GM12878 (cell line): ENCODE results near the gene GPR108. TPM values are rescaled to one million over a fixed set of nuclear protein-coding genes. Genes with fewer than 3 reads are reported as not detected.

Source experiments
- ATAC-seq: fragments of 200-7000 bp; cut with Tn5 transposase; 3 replicates; pipeline ENCODE4 v1.9.1; 2020; ENCODE audit warnings: mild to moderate bottlenecking, moderate library complexity
- BruUV-seq: library from RNA; stranded (reverse); fragments of 400-500 nt; replicated peaks from 2 replicates; lab custom pipeline; 2021; lab: Mats Ljungman, UMichigan
- CTCF ChIA-PET: fragments of 300-600 bp; sonication (Branson Sonifier 250); formaldehyde crosslinking; extraction: SDS; loops from one replicate; lab custom pipeline; 2021; ENCODE audit warnings: inconsistent platforms; lab: Yijun Ruan, JAX
- POLR2A ChIA-PET: fragments of 350-600 bp; formaldehyde crosslinking; extraction: SDS; loops from one replicate; lab custom pipeline; 2021; ENCODE audit warnings: inconsistent platforms; lab: Charles Lee
- RAD21 ChIA-PET: fragments of 300-600 bp; sonication (Branson Sonifier 250); formaldehyde crosslinking; loops from one replicate; lab custom pipeline; 2023; ENCODE audit warnings: antibody characterized with exemption; ENCODE audit not compliant: unreplicated experiment; lab: Charles Lee
- SMC1A ChIA-PET: fragments of 300-600 bp; sonication (Branson Sonifier 250); formaldehyde crosslinking; loops from one replicate; lab custom pipeline; 2023; ENCODE audit not compliant: unreplicated experiment, uncharacterized antibody; lab: Charles Lee
- DNase-seq: peaks from one replicate; pipeline ENCODE4 v3.0.0-alpha.2; 2011; ENCODE audit warnings: low read depth, low spot score
- FAIRE-seq: peaks from 3 replicates; lab custom pipeline; 2011; peaks lifted over from hg19 to GRCh38; lab: Jason Lieb, UNC
- H2AFZ ChIP-seq: 2 replicates; pipeline ENCODE4 v1.6.0; 2011; ENCODE audit warnings: low read depth, low read length, control low read depth; ENCODE audit not compliant: control insufficient read depth
- H3K27ac ChIP-seq: 2 replicates; pipeline ENCODE4 v1.5.1; 2011; ENCODE audit warnings: control low read depth; ENCODE audit not compliant: control insufficient read depth, insufficient read depth
- H3K27me3 ChIP-seq, 2 experiments: replicated peaks in 1 of 2; 2 replicates each; pipeline versions ENCODE4 v1.6.0 to v1.6.1; 2011; ENCODE audit warnings: low read length in 1 of 2; ENCODE audit not compliant: control insufficient read depth in 2 of 2, insufficient read depth in 2 of 2
- H3K36me3 ChIP-seq, 2 experiments: 2 replicates each; pipeline ENCODE4 v1.5.1; 2011; ENCODE audit warnings: low read length in 1 of 2; ENCODE audit not compliant: control insufficient read depth in 2 of 2, insufficient read depth in 2 of 2
- H3K4me1 ChIP-seq: 2 replicates; pipeline ENCODE4 v1.6.1; 2011; ENCODE audit warnings: mild to moderate bottlenecking, low read length, moderate library complexity, mixed read lengths; ENCODE audit not compliant: control insufficient read depth, insufficient read depth
- H3K4me2 ChIP-seq: 2 replicates; pipeline ENCODE4 v1.6.0; 2011; ENCODE audit warnings: control low read depth; ENCODE audit not compliant: control insufficient read depth, insufficient read depth
- H3K4me3 ChIP-seq: fragments of 200-600 bp; sonication (generic); 2 replicates; pipeline ENCODE4 v1.5.1; 2016
- H3K79me2 ChIP-seq: 2 replicates; pipeline ENCODE4 v1.6.0; 2011; ENCODE audit warnings: low read length; ENCODE audit not compliant: control insufficient read depth, insufficient read depth
- H3K9ac ChIP-seq: 2 replicates; pipeline ENCODE4 v1.8.0; 2011; ENCODE audit warnings: low read length, control low read depth, mixed read lengths; ENCODE audit not compliant: control insufficient read depth, insufficient read depth
- H3K9me3 ChIP-seq: replicated peaks from 3 replicates; pipeline ENCODE4 v1.5.1; 2011; ENCODE audit warnings: mild to moderate bottlenecking, low read length; ENCODE audit not compliant: control insufficient read depth, insufficient read depth
- H4K20me1 ChIP-seq: 2 replicates; pipeline ENCODE4 v1.6.0; 2011; ENCODE audit not compliant: control insufficient read depth, insufficient read depth
- ATF7 ChIP-seq: fragments of 450-650 bp; IDR thresholded peaks from 2 replicates; pipeline ENCODE4 v1.6.1; 2016; ENCODE audit warnings: low read depth, mild to moderate bottlenecking
- BCL3 ChIP-seq: IDR thresholded peaks from 2 replicates; pipeline ENCODE4 v1.6.1; 2011; ENCODE audit warnings: borderline replicate concordance, low read depth, mild to moderate bottlenecking, moderate library complexity, low read length; ENCODE audit not compliant: insufficient read depth, poor library complexity, severe bottlenecking
- HDAC2 ChIP-seq: fragments of 200-600 bp; sonication (generic); IDR thresholded peaks from 2 replicates; pipeline ENCODE4 v1.6.1; 2017
- HSF1 ChIP-seq: fragments of 150-350 bp; IDR thresholded peaks from 2 replicates; pipeline ENCODE4 v1.6.1; 2014; ENCODE audit warnings: mild to moderate bottlenecking, low read depth, low read length
- NR2C2 ChIP-seq: IDR thresholded peaks from 2 replicates; pipeline ENCODE4 v1.6.1; 2011; ENCODE audit warnings: borderline replicate concordance, low read depth; ENCODE audit not compliant: control insufficient read depth, insufficient read length
- RBBP5 ChIP-seq: fragments of 200-600 bp; sonication (generic); conservative IDR thresholded peaks from 2 replicates; pipeline ENCODE4 v1.6.1; 2016
- RELA ChIP-seq: fragments of 450-650 bp; IDR thresholded peaks from 2 replicates; pipeline ENCODE4 v1.8.0; 2014; ENCODE audit warnings: borderline replicate concordance; ENCODE audit not compliant: partially characterized antibody
- RUNX3 ChIP-seq: IDR thresholded peaks from 2 replicates; pipeline ENCODE4 v1.6.1; 2012; ENCODE audit warnings: low read length, inconsistent platforms
- SIN3A ChIP-seq: IDR thresholded peaks from 2 replicates; pipeline ENCODE4 v1.6.1; 2012; ENCODE audit warnings: low read depth, low read length, improper control_type of control experiment
- TCF12 ChIP-seq: IDR thresholded peaks from 2 replicates; pipeline ENCODE4 v1.6.1; 2011; ENCODE audit warnings: low read depth, mild to moderate bottlenecking, low read length
- ZNF687 ChIP-seq: fragments of 450-650 bp; IDR thresholded peaks from 2 replicates; pipeline ENCODE4 v1.6.1; 2017; ENCODE audit warnings: mild to moderate bottlenecking, moderate library complexity
- WGBS: methylation state at CpG from one replicate; pipeline ENCODE4 v1.1.6; 2016; ENCODE audit warnings: low lambda C conversion rate; ENCODE audit not compliant: insufficient replicate concordance, insufficient coverage; ENCODE audit errors: missing lambda C conversion rate; 5-methylcytosine and 5-hydroxymethylcytosine counted together
- in situ Hi-C: fragments of 300-500 bp; cut with MboI; formaldehyde crosslinking; loops from 9 replicates; pipeline ENCODE4 v1.14.3; 2018; ENCODE audit warnings: mixed read lengths
- intact Hi-C: fragments of 100-400 bp; cut with micrococcal nuclease; formaldehyde crosslinking; loops from one replicate; pipeline ENCODE4 v1.14.2; 2022; ENCODE audit not compliant: unreplicated experiment
- polyA plus RNA-seq, 11 experiments: library from polyadenylated mRNA; depleted of rRNA in 4 of 11; unstranded in 6 of 11; stranded (reverse) in 5 of 11; fragments of >200 nt; fragmentation: Nextera tagmentation in 4 of 11; fragmentation: Illumina TruSeq in 1 of 11; extraction: Ambion mirVana in 4 of 11; extraction: Trizol in 1 of 11; gene quantifications; 1 replicate in 1 of 11; 2 replicates in 10 of 11; pipeline versions ENCODE4 v1.2.1 to v1.2.3, GENCODE V29; 2011 to 2016; ENCODE audit warnings: inconsistent platforms in 2 of 11, missing spikeins in 2 of 11, low read depth in 1 of 11
- total RNA-seq, 4 experiments: library from RNA; depleted of rRNA in 3 of 4; stranded (reverse); fragments of >200 nt in 3 of 4; fragmentation: Illumina TruSeq in 1 of 4; extraction: Trizol in 1 of 4; gene quantifications; 2 replicates each; pipeline versions ENCODE4 v1.2.1 to v1.2.3, GENCODE V29; 2013 to 2021
- TF ChIP-seq, protein P1 (sequence below): IDR thresholded peaks from 2 replicates; pipeline ENCODE4 v1.6.1; 2012; ENCODE audit warnings: low read length, inconsistent platforms

Gene GPR108
- total and polyA plus RNA-seq, 10 of the 15 experiments (the other 5 are each of a cell fraction or from before 2014, with no cell fraction given) = 4.4 to 87.2 (median 57.1) TPM

- TF ChIP-seq RELA (no peak), NR2C2 (no peak)
These were observed 480 bp downstream of the GPR108 start (continued) for GRCh38 chr19:6736917-6737283.

GRCh38 chr19:6736169-6736916, 1.0 kb downstream of the GPR108 start:
- H3K4me2 ChIP-seq = peak overlapping the region; percentile 94
- peak overlapping the region; percentile 100 for H3K4me3 ChIP-seq
- peak overlapping the region; percentile 90 for H2AFZ ChIP-seq
- intact Hi-C loops (loop anchor here (1.0 to 2.0 kb wide), 4 partner anchors 64 to 146 kb away; partner anchors contain the start of genes CD70 and TNFSF14), in situ Hi-C loops (loop anchor here (5.0 kb wide), 2 partner anchors 126 to 219 kb away; no protein-coding TSS in a partner anchor)
- H3K79me2 ChIP-seq = peaks cover 39% of the 10 kb centered on the region
- ATAC-seq (peak; percentile 50), FAIRE-seq (peak; percentile 91), DNase-seq (peak; percentile 67)
- peak overlapping the region; percentile 92 for H3K27ac ChIP-seq
- POLR2A ChIA-PET = interaction anchor here (0.5 to 4.0 kb wide), 13 partner anchors 14 to 444 kb away, joined by 3 to 25 read pairs (median 4); partner anchors contain the start of genes SH2D3A, TNFSF14, TNFSF9 and VAV1
- SMC1A ChIA-PET = interaction anchor here (0.8 to 4.0 kb wide), 22 partner anchors 8 to 219 kb away, joined by 3 to 37 read pairs (median 4); no protein-coding TSS in a partner anchor
- CTCF ChIA-PET = interaction anchor here (0.7 to 5.5 kb wide), 23 partner anchors 7 to 311 kb away, joined by 3 to 104 read pairs (median 5); partner anchors contain the start of genes C3, SH2D3A and VAV1
- peaks cover 29% of the 10 kb centered on the region for H3K4me1 ChIP-seq
- no peaks in the 10 kb centered on the region; a peak in 2 of 4 replicates for H3K36me3 ChIP-seq
- H4K20me1 ChIP-seq = no peaks in the 10 kb centered on the region
- H3K9ac ChIP-seq = peak overlapping the region; percentile 96
- no peaks in the 10 kb centered on the region for H3K9me3 ChIP-seq
- H3K27me3 ChIP-seq = no peaks in the 10 kb centered on the region
- WGBS = 8% methylated on average over 25 of the region's 25 CpGs
- RAD21 ChIA-PET = interaction anchor here (0.8 to 5.1 kb wide), 18 partner anchors 15 to 277 kb away, joined by 3 to 43 read pairs (median 4); partner anchors contain the start of genes SLC25A23, TNFSF14 and VAV1
- TSS peak; percentile 75 for BruUV-seq
- TF ChIP-seq, protein P1, sequence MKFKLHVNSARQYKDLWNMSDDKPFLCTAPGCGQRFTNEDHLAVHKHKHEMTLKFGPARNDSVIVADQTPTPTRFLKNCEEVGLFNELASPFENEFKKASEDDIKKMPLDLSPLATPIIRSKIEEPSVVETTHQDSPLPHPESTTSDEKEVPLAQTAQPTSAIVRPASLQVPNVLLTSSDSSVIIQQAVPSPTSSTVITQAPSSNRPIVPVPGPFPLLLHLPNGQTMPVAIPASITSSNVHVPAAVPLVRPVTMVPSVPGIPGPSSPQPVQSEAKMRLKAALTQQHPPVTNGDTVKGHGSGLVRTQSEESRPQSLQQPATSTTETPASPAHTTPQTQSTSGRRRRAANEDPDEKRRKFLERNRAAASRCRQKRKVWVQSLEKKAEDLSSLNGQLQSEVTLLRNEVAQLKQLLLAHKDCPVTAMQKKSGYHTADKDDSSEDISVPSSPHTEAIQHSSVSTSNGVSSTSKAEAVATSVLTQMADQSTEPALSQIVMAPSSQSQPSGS = no peak
- TF ChIP-seq ATF7 (peak; percentile 81), ZNF687 (peak; percentile 66; the same call in 1 of the 2 replicates), HSF1 (no peak), BCL3 (no peak), SIN3A (peak; percentile 46; the same call in 1 of the 2 replicates), HDAC2 (no peak), TCF12 (no peak), RUNX3 (peak; percentile 34; the same call in 1 of the 2 replicates), RBBP5 (no peak)
